Activated naive CD4-positive, alpha-beta T cell treated with anti-CD3 and anti-CD28 coated beads, Interleukin-2, amount 50 U/mL, for 72 hours (primary cell): ENCODE data around the gene BAG1. TPM values are rescaled to one million over a fixed set of nuclear protein-coding genes. Genes with fewer than 3 reads are reported as not detected.
A peak's percentile ranks its signal among the peaks of the same experiment; 100 is the strongest.

ENCODE experiments used
- ATAC-seq, 2 donors: fragments of 150-1000 bp; cut with Tn5 transposase; 2 replicates each; pipeline ENCODE4 v1.10.0; 2021; ENCODE audit warnings: mild to moderate bottlenecking in 2 of 2, moderate library complexity in 2 of 2
- DNase-seq, 2 donors: peaks; one replicate each; pipeline ENCODE4 v3.0.0; 2021 to 2022; ENCODE audit warnings: low spot score in 2 of 2
- H3K27ac Mint-ChIP-seq, 2 donors: one replicate each; pipeline ENCODE4 v1.8.0; 2022; ENCODE audit warnings: mild to moderate bottlenecking in 2 of 2, mixed read lengths in 2 of 2
- H3K36me3 Mint-ChIP-seq, 2 donors: one replicate each; pipeline ENCODE4 v1.8.0; 2022; ENCODE audit warnings: mixed read lengths in 2 of 2
- H3K9me3 Mint-ChIP-seq, 2 donors: one replicate each; pipeline ENCODE4 v1.8.0; 2022; ENCODE audit warnings: mixed read lengths in 2 of 2
- total RNA-seq, 2 donors: library from RNA; stranded (reverse); gene quantifications; one replicate each; pipeline ENCODE4 v1.2.3, GENCODE V29; 2022

Gene BAG1
- total RNA-seq, result 10 to 100 TPM; 35.4 to 82.9 TPM

DNA sequence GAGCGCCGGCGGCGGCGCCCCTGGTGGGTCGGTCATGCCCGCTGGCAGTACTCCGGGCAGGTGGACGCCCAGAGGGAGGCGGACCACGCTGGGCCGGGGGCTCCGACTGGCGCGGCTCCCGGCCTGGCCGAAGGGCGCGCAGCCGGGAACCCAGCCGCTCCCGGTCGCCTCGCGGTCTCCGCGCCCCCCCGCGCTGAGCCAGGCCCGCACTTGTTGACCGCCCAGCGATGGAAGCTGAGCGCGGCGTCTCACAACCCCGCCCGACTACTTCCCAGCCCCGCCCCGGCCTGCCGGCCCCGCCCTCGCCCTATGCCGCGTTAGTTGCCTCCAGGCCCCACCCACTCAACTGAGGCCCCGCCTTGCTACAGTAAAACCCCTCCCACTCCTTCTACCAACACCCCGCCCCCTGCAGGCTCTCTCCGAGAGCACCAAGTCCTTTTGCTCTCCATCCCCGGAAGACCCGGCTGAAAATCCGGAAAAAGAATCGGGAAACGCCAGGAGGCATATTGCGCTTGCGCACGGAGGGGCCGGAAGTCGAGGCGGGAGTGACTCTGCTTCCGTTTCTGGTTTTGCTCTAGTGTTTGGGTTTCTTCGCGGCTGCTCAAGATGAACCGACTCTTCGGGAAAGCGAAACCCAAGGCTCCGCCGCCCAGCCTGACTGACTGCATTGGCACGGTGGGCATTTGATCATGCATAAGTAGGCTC is at the start of gene BAG1, which contains the start of gene CHMP5:
BAG1 (minus strand) TSS at position 236 of the 705 bp plus-strand sequence.
CHMP5 (plus strand) TSS at position 577 of the 705 bp plus-strand sequence; CDS start at position 607, 30 bp downstream.
- Mint-ChIP-seq H3K36me3 (peaks cover 56 to 60% of the 10 kb centered on the region in 2 donors), H3K9me3 (no peaks in the 10 kb centered on the region)
- ATAC-seq, result peak; percentile 88 to 92

DNA sequence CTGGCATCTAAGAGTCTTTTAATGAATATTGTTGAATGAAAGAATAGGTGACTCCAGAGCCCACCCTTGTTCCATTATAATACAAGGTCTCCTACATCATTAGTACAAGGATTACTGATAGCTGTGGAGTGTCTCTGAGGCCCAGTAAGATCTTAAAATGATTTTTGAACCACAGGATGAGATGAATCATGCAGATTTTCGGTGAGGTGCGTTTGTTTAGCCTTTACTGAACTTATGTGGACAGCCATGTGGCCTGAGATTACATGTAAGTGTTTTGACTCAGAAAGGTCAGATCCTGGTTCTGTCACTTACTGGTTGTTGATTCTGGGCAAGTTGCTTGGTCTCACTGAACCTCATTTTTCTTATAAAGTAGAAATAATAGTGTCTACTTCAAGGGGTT is 47.4 kb upstream of the BAG1 start:
- Mint-ChIP-seq H3K27ac (peak overlapping the region; percentile 74 to 90), H3K9me3 (no peaks in the 10 kb centered on the region), H3K36me3 (peaks cover 39 to 56% of the 10 kb centered on the region in 2 donors)
- DNase-seq (no peak), ATAC-seq (peak; percentile 86 to 90)

More for the DNA sequence above, at the start of gene BAG1, which contains the start of gene CHMP5:
- DNase-seq, result peak; percentile 99
- H3K27ac Mint-ChIP-seq, result peak within 1 kb of the TSS; percentile 98 to 99

DNA sequence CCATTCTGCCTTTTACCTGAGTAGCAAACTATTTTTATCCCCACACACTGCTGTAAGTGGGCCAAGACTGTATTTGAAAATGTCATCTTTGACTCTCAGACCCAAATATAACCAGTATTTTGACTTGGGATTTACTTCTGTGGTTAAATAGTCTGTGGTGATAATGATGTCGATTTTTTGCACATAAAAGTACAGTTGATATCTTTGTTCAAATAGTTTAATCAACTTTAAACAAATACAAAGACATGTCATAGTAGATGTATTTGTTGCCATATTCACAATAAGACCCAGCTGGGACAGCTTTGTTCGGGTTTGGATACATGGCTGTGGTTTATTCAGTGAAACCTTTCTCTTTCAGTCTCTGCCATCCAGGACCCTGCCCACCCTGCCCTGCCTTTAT is 46.2 kb upstream of the BAG1 start:
- Mint-ChIP-seq H3K9me3 (no peaks in the 10 kb centered on the region), H3K27ac (peak overlapping the region; percentile 58 to 90), H3K36me3 (peaks cover 40 to 45% of the 10 kb centered on the region in 2 donors)
- ATAC-seq, result no peak
- DNase-seq, result no peak

DNA sequence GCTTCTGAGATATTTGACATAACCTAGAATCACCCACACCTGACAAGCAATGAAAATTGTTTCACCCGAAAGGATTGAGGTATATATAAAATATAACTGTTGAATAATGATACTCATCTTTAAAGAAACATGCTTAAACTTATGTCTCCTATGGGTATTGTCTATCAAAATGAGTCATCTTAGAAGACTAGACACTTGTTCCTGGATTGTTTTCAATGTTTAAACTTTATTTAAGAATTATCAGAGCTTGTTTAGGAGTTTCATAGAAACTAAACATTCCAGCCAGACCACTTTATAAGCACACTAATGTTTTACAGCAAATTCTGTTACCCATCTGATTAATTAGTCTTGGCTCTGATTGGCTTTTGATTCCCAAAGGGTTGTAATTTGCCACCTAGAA is 45.4 kb upstream of the BAG1 start:
- peak overlapping the region; percentile 12 to 90 for H3K27ac Mint-ChIP-seq
- H3K9me3 Mint-ChIP-seq, result no peaks in the 10 kb centered on the region
- peaks cover 34 to 42% of the 10 kb centered on the region in 2 donors for H3K36me3 Mint-ChIP-seq
- ATAC-seq, result no peak
- DNase-seq, result no peak

DNA sequence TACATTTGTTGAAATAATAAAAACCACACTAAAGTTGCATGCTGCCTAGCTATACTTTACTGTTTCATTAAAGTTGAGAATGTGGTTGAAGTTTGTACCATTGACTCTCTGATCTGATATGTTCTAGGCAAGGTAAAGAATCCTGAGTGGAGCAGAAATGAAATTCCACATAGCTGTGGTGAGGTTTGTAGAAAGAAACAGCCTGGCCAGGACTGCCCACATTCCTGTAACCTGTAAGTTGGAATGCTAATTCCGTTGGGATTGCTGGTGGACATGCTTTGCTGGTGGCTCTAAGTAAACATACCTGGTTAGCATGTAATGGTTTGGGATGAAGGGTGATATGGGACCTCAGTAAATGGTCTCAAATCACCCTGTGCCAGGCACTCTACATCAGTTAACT is 42.6 kb upstream of the BAG1 start:
- H3K27ac Mint-ChIP-seq, result peak overlapping the region in 1 of 2 donors; percentile 94
- no peak for DNase-seq
- H3K36me3 Mint-ChIP-seq, result peaks cover 18 to 26% of the 10 kb centered on the region in 2 donors
- no peaks in the 10 kb centered on the region for H3K9me3 Mint-ChIP-seq
- ATAC-seq, result no peak

DNA sequence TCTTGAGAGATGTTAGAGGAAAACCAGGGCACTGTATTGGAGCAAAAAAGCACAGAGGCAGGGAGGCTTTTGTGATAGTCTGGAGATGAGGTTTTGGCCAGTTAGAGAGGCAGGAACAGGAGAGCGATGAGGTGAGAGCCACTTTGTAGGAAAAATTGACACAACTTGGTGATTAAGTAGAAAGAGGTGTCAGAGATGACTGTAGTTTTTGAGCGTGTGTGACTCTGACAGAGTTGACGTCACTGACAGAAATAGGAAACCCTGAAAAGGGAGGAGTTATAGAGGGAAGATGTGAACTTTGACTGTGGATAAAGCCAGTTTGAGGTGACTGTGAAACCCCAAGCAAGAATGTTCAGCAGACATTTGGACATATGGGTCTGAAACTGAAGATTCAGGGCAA is 41.5 kb upstream of the BAG1 start:
- Mint-ChIP-seq H3K36me3 (peaks cover 15 to 17% of the 10 kb centered on the region in 2 donors), H3K9me3 (no peaks in the 10 kb centered on the region), H3K27ac (no peak overlapping the region)
- DNase-seq, result peak in 1 of 2 donors; percentile 31
- ATAC-seq, result peak; percentile 92 to 94

DNA sequence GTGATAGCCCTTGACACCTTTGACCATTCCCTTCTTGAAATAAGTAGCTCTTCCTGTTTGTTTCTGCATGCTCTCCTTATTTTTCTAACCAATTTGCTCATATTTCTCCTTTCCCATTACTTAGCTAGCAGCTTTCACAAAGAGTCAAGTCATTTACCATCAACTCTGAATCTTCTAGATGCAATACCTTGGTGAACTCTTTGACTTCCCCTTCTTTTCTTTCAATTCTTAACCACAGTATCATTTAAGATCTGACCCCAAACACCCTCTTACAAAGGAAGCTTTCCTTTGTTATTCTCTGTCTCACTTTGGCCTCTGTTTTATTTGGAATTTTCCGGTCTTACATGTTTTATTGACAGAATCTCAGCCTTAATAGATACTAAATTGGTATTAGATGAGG is 39.9 kb upstream of the BAG1 start:
- Mint-ChIP-seq H3K27ac (no peak overlapping the region), H3K9me3 (no peaks in the 10 kb centered on the region), H3K36me3 (peaks cover 8 to 11% of the 10 kb centered on the region in 2 donors)
- DNase-seq, result no peak
- ATAC-seq, result peak in 1 of 2 donors; percentile 18

DNA sequence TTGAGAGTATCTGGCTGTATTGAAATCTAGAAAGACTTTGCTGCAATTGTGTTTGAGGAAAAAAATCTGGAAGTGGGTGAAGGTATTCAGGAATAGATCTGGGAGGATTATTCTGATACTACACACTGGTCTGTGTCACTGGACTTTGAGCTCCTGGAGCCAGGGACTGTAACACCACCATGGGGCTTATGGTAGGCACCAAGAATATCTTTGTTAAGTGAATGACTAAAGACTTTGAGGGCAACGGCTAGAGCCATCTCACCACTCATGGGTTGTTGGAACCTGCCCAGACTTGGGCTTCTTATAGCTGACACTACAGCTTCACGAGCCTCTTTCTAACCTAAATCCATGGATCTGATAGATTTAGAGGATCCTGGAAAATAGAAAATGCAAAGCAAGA is 36.0 kb upstream of the BAG1 start:
- H3K27ac Mint-ChIP-seq, result peak overlapping the region in 1 of 2 donors; percentile 24
- DNase-seq, result no peak
- H3K9me3 Mint-ChIP-seq, result no peaks in the 10 kb centered on the region

DNA sequence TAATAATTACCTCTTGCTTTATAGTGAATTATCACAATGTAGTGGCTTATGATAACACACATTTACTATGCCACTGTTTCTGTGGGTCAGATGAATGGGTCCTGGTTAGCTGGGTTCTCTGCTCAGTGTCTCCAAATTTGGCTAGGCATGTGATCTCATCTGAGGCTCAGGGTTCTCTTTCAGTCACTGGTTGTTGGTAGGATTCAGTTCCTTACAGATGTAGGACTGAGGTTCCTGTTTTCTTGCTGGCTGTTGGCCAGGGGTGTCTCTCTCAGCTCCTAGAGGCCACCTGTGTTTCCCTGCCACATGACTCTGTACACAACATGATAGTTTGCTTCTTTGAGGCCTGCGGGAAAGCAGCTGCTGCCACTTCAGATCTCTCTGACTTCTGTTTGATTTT is 32.9 kb upstream of the BAG1 start:
- H3K27ac Mint-ChIP-seq, result peak overlapping the region; percentile 70 to 82
- ATAC-seq (peak; percentile 71 to 78), DNase-seq (no peak)
- H3K9me3 Mint-ChIP-seq, result peaks cover 0 to 2% of the 10 kb centered on the region in 2 donors
- peaks cover 50 to 55% of the 10 kb centered on the region in 2 donors for H3K36me3 Mint-ChIP-seq

More for the DNA sequence above, 36.0 kb upstream of the BAG1 start:
- no peak for ATAC-seq
- peaks cover 36 to 39% of the 10 kb centered on the region in 2 donors for H3K36me3 Mint-ChIP-seq

DNA sequence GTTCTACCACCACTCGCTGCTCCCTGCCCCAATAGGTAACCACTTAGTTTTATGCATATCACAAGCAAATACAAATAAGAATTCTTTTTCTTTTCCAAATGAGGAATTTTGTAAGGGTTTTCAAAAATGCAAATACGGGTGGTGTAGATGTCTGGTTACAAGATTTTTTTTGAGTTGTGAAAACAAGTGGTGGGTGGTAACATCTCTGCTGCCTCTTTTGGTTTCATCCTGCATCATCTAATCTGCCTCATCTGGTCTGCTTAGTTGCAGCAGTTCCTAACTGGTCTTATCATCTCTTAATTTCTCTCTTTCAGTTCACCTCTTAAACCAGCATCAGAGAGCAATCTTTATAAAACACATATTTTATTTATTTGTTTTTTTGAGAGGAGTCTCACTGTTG is 31.1 kb upstream of the BAG1 start:
- ATAC-seq (peak; percentile 13 to 57), DNase-seq (no peak)
- Mint-ChIP-seq H3K9me3 (peaks cover 0 to 8% of the 10 kb centered on the region in 2 donors), H3K36me3 (peaks cover 59 to 67% of the 10 kb centered on the region in 2 donors), H3K27ac (peak overlapping the region; percentile 82 to 84)

DNA sequence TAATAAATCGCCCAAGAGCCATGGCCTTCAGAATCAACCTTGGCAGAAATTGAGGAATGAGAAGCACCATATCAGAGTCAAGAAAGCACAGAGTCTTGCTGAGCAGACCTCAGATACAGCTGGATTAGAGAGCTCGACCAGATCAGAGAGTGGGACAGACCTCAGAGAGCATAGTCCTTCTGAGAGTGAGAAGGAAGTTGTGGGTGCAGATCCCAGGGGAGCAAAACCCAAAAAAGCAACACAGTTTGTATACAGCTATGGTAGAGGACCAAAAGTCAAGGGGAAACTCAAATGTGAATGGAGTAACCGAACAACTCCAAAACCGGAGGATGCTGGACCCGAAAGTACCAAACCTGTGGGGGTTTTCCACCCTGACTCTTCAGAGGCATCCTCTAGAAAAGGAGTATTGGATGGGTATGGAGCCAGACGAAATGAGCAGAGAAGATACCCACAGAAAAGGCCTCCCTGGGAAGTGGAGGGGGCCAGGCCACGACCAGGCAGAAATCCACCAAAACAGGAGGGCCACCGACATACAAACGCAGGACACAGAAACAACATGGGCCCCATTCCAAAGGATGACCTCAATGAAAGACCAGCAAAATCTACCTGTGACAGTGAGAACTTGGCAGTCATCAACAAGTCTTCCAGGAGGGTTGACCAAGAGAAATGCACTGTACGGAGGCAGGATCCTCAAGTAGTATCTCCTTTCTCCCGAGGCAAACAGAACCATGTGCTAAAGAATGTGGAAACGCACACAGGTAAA is 30.3 kb upstream of the BAG1 start:
- H3K9me3 Mint-ChIP-seq, result peaks cover 0 to 8% of the 10 kb centered on the region in 2 donors
- H3K36me3 Mint-ChIP-seq, result peaks cover 62 to 67% of the 10 kb centered on the region in 2 donors
- peak overlapping the region; percentile 77 to 82 for H3K27ac Mint-ChIP-seq
- DNase-seq (no peak), ATAC-seq (no peak)

DNA sequence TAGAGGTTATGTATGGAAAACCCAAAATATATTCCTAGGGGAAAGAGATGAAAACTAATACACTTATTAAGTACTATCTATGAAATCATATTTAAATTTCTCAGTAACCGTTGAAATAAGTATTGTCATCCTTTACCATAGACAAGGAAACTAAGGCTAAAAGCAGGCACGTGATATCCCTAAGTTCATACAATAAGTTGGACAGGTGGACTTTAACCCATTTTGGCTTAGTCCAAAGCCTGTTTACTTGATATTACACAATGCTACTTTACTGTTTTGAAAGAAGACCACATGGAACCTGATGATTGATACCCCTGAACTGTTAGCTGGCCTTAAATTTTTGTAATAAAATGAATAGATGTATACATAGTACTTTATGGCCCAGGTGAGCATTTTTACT is 29.3 kb upstream of the BAG1 start:
- Mint-ChIP-seq H3K36me3 (peaks cover 58 to 59% of the 10 kb centered on the region in 2 donors), H3K9me3 (peaks cover 0 to 8% of the 10 kb centered on the region in 2 donors), H3K27ac (peak overlapping the region in 1 of 2 donors; percentile 99)
- ATAC-seq (no peak), DNase-seq (no peak)

DNA sequence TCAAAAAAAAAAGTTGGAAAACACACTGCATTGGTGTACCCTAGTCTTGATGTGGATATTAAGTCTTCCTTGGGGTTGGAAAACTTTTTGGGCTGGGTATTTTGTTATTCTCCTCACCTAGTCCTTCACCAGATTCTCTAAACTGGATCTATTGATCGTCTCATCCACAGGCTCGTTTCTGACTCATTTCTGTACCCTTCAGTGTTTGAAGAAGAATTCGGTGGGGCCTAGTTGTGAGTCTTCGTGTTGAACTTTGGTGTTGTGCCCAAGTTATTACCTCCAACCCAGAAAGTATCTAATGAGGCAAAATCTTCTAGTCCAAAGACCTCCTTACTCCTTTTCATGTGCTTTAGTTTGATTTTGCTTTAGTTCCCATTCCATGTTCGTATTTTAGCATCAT is 27.4 kb upstream of the BAG1 start:
- no peak for DNase-seq
- ATAC-seq, result no peak
- H3K27ac Mint-ChIP-seq, result peak overlapping the region; percentile 81 to 99
- peaks cover 0 to 8% of the 10 kb centered on the region in 2 donors for H3K9me3 Mint-ChIP-seq
- H3K36me3 Mint-ChIP-seq, result peaks cover 39 to 41% of the 10 kb centered on the region in 2 donors

DNA sequence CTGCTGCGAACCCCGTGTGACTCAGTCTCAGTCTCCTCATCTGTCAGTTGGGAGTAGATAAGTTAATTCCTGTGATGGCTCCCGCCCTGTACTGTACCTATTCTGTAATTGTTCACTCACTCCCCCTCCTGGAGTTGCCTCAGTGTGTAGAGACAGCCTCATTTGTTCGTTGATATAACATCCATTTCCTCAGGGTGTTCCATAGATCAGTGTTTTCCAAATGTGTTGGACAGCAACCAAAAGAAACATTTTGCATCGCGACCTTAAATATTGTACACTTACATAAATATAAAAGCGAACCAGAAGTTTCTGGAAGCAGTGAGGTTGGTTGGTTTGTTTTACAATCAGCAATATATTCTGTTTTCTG is 26.5 kb upstream of the BAG1 start:
- Mint-ChIP-seq H3K27ac (peak overlapping the region; percentile 99), H3K9me3 (peaks cover 0 to 8% of the 10 kb centered on the region in 2 donors), H3K36me3 (peaks cover 30 to 33% of the 10 kb centered on the region in 2 donors)
- DNase-seq (no peak), ATAC-seq (no peak)

DNA sequence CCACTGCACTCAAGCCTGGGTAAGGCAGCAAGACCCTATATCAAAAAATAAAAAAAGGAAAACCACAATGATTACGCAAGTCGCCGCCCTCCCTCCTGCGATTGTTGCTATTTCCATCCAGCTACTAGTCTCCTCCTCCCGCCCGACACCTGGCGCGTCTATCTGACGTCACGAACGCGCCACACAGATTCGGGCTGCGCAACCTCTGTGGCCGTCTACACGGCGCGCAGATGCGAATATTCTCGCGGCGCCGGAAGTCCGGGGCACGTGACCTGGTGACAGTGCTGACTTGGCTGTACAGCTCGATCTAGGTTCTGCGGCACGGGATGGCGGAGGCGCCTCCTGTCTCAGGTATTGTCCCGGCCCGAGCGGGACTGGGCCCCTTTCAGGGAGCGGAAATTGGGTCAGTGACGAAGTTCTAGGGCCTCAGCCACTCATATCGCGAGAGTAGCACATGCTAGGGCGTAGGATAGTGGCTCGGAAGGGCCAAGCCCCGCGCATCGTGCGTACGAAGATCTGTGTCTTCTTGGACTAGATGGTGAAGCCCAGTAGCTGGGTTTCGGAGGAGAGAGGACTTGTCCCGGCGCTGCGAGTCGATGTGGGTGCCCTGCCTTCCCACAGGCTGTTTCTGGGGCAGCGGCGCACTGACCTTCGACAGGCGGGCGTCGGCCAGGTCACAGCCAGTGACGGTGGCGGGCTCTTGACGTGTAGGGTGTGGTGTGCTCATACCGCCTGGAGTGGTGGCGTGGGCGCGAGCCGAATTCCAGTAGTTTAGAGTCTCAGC is 25.9 kb upstream of the BAG1 start, which contains the start of gene NFX1:
NFX1 (plus strand) TSS at position 270 of the 784 bp plus-strand sequence; CDS start at position 327, 57 bp downstream.
- H3K27ac Mint-ChIP-seq, result peak within 1 kb of the TSS; percentile 99
- H3K36me3 Mint-ChIP-seq, result peaks cover 27 to 30% of the 10 kb centered on the region in 2 donors
- DNase-seq (peak; percentile 95 to 100), ATAC-seq (peak; percentile 89 to 91)
- peaks cover 0 to 8% of the 10 kb centered on the region in 2 donors for H3K9me3 Mint-ChIP-seq

DNA sequence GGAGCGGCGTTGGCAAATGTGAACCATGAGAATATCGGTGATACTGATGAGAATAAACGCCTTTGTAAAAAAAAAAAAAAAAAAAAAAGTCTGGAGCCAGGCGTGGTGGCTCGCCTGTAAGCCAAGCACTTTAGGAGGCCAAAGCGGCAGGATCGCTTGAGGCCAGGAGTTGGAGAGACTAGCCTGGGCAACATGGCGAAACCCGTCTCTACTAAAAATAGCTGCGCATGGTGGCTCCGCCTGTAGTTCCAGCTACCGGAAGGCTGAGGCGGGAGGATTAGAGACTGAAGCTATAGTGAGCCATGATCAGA is 25.4 kb upstream of the BAG1 start:
- Mint-ChIP-seq H3K27ac (peak overlapping the region; percentile 99), H3K9me3 (peaks cover 0 to 8% of the 10 kb centered on the region in 2 donors), H3K36me3 (peaks cover 25 to 29% of the 10 kb centered on the region in 2 donors)
- ATAC-seq, result no peak
- DNase-seq, result no peak
